Neural crest cell (in vitro differentiated cells): ENCODE data around the gene OR9A2. TPM values are rescaled to one million over a fixed set of nuclear protein-coding genes. Genes with fewer than 3 reads are reported as not detected.

Experiments used
- DNase-seq: peaks from one replicate; pipeline ENCODE4 v3.0.0; 2021; ENCODE audit warnings: low read depth, mixed read lengths, low spot score
- H3K27ac Mint-ChIP-seq: one replicate; pipeline ENCODE4 v1.8.0; 2021; ENCODE audit warnings: mild to moderate bottlenecking, mixed read lengths; ENCODE audit not compliant: unreplicated experiment
- H3K27me3 Mint-ChIP-seq: 2 replicates; pipeline ENCODE4 v1.8.0; 2021; ENCODE audit warnings: low read depth, mild to moderate bottlenecking, mixed read lengths
- H3K36me3 Mint-ChIP-seq: 2 replicates; pipeline ENCODE4 v1.8.0; 2021; ENCODE audit warnings: low read depth, mild to moderate bottlenecking, mixed read lengths
- H3K4me1 Mint-ChIP-seq: 2 replicates; pipeline ENCODE4 v1.8.0; 2021; ENCODE audit warnings: mixed read lengths
- H3K4me3 Mint-ChIP-seq: one replicate; pipeline ENCODE4 v1.8.0; 2021; ENCODE audit warnings: mild to moderate bottlenecking, mixed read lengths
- H3K9me3 Mint-ChIP-seq: 2 replicates; pipeline ENCODE4 v1.8.0; 2021; ENCODE audit warnings: mixed read lengths
- total RNA-seq: library from RNA; stranded (reverse); gene quantifications from 2 replicates; pipeline ENCODE4 v1.2.1, GENCODE V29; 2021
- TF ChIP-seq, protein P1 (sequence below): fragments of 200-600 bp; sonication (generic); conservative IDR thresholded peaks from 2 replicates; pipeline ENCODE4 v1.5.0; 2021; ENCODE audit warnings: antibody characterized with exemption, mild to moderate bottlenecking

The OR9A2 gene
- total RNA-seq, 1 donor from 2014 or later, result not detected

DNA sequence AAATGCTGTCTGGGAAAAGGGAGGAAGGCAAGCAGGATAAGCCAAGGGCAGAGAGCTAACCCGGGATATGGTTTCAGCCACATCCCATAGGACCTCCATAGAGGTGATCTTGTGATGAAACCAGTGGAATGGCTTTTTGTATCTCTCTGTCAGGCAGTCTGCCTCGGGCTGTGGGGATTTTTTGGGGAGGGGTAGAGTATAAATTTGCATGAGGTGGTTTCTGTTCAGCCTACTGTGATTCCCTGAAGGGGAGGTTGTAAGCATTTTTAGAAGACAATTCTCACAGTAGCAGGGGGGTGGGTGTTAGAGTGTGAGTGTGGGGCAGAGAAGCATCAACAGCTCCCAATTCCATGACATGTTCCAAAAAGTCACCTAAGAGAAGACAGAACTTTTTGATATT, 11.8 kb downstream of the OR9A2 start:
- H3K27me3 Mint-ChIP-seq, result peaks cover 9% of the 10 kb centered on the region
- no peak overlapping the region for H3K4me3 Mint-ChIP-seq
- TF ChIP-seq, protein P1, sequence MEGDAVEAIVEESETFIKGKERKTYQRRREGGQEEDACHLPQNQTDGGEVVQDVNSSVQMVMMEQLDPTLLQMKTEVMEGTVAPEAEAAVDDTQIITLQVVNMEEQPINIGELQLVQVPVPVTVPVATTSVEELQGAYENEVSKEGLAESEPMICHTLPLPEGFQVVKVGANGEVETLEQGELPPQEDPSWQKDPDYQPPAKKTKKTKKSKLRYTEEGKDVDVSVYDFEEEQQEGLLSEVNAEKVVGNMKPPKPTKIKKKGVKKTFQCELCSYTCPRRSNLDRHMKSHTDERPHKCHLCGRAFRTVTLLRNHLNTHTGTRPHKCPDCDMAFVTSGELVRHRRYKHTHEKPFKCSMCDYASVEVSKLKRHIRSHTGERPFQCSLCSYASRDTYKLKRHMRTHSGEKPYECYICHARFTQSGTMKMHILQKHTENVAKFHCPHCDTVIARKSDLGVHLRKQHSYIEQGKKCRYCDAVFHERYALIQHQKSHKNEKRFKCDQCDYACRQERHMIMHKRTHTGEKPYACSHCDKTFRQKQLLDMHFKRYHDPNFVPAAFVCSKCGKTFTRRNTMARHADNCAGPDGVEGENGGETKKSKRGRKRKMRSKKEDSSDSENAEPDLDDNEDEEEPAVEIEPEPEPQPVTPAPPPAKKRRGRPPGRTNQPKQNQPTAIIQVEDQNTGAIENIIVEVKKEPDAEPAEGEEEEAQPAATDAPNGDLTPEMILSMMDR, result no peak
- H3K4me1 Mint-ChIP-seq, result no peaks in the 10 kb centered on the region
- H3K27ac Mint-ChIP-seq, result no peak overlapping the region
- no peaks in the 10 kb centered on the region for H3K36me3 Mint-ChIP-seq
- no peaks in the 10 kb centered on the region for H3K9me3 Mint-ChIP-seq
- no peak for DNase-seq

DNA sequence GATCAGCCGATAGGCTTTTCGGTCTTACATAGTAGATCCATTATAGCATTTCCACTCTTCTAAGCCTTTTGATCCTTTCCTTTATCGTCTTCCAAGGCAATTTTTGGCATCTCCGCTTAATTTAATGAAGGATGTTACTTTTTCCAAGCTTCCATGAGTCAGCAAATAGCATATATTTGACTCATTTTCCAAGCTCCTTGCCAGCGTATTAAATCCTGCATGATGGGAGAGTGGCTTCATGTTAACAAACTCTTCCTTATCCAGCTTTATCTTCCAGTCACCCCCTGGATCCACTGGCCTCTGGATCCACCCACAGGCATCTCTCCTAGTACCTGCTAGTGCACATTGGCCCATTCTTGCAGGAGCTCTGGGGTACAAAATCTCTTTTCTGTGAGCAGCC, 13.0 kb downstream of the OR9A2 start:
- no peaks in the 10 kb centered on the region for H3K9me3 Mint-ChIP-seq

DNA sequence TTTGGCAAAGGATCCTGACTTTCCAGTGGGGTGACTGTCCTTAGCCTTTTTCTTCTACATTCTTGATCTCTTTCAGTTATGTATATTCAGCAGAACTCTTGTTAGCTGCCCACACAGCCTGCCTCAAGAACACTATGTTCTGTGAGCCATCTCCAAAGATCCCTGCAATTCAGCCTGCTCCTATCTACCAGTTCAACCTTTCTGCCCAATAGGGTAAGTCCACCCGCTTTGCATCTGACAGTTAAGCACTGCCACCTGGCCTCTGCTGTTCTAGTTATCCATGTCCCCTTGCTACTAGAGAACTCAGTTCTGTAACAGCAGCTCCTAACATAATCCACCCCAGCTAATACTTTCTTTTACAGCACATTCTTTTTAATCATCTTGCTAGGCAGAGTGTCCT, 13.5 kb downstream of the OR9A2 start:
- Mint-ChIP-seq H3K27ac (no peak overlapping the region), H3K36me3 (no peaks in the 10 kb centered on the region), H3K9me3 (no peaks in the 10 kb centered on the region), H3K4me3 (no peak overlapping the region), H3K4me1 (no peaks in the 10 kb centered on the region), H3K27me3 (peaks cover 6% of the 10 kb centered on the region)
- no peak for DNase-seq
- TF ChIP-seq, protein P1, result no peak

More for the DNA sequence above, 13.0 kb downstream of the OR9A2 start:
- Mint-ChIP-seq H3K27me3 (peaks cover 6% of the 10 kb centered on the region), H3K4me1 (no peaks in the 10 kb centered on the region), H3K27ac (no peak overlapping the region), H3K36me3 (no peaks in the 10 kb centered on the region), H3K4me3 (no peak overlapping the region)
- DNase-seq, result no peak
- TF ChIP-seq, protein P1, result no peak

DNA sequence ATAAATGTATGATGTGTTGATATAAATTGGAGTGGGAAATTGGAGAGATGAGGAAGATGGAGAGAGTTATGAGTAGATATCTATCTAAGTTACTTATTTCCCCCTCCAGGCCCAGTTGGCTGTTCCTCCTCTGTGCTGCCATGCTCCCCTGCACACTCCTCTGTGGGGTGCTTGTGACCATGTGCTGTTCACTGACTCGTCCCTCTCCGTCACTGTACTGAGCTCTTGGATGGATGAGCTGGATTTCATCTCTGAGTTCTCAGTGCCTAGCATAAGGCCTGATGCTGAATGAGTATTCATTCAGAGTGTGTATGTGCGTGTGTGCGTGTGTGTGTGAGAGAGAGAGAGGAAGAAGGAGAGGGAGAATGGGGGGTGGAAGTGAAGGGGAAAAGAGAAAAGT, 14.5 kb downstream of the OR9A2 start:
- Mint-ChIP-seq H3K36me3 (no peaks in the 10 kb centered on the region), H3K27me3 (peaks cover 9% of the 10 kb centered on the region), H3K27ac (no peak overlapping the region), H3K4me3 (no peak overlapping the region), H3K4me1 (no peaks in the 10 kb centered on the region), H3K9me3 (no peaks in the 10 kb centered on the region)
- DNase-seq, result no peak
- TF ChIP-seq, protein P1, result no peak

DNA sequence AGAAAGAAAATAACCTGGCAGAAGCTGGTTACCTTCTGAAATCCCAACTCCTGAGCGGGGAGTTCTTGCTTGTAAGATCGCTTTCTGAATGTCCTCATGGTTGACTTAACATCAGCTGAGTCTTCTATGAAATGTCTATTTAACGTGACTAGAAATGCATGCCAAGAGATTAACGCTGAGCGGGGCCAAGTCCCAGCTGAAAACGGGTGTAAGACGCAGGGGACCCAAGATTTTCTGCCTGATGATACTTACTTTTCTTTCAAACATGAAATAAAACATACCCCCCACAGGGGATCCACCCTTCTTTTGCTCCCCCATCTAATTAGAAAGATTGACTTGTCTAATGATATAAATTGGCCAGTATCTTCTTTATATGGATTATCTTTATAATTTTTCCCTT, 14.9 kb downstream of the OR9A2 start:
- TF ChIP-seq, protein P1, result no peak

More for the DNA sequence above, 14.9 kb downstream of the OR9A2 start:
- DNase-seq, result no peak
- no peak overlapping the region for H3K27ac Mint-ChIP-seq
- no peak overlapping the region for H3K4me3 Mint-ChIP-seq
- no peaks in the 10 kb centered on the region for H3K9me3 Mint-ChIP-seq
- no peaks in the 10 kb centered on the region for H3K36me3 Mint-ChIP-seq
- H3K27me3 Mint-ChIP-seq, result peaks cover 9% of the 10 kb centered on the region
- no peaks in the 10 kb centered on the region for H3K4me1 Mint-ChIP-seq
